Measurements from ENCODE around the gene GNAQ.

GRCh38 chr9:77807846-77808750 lies 223.5 kb downstream of the GNAQ start:
- TF ChIP-seq, protein P1, sequence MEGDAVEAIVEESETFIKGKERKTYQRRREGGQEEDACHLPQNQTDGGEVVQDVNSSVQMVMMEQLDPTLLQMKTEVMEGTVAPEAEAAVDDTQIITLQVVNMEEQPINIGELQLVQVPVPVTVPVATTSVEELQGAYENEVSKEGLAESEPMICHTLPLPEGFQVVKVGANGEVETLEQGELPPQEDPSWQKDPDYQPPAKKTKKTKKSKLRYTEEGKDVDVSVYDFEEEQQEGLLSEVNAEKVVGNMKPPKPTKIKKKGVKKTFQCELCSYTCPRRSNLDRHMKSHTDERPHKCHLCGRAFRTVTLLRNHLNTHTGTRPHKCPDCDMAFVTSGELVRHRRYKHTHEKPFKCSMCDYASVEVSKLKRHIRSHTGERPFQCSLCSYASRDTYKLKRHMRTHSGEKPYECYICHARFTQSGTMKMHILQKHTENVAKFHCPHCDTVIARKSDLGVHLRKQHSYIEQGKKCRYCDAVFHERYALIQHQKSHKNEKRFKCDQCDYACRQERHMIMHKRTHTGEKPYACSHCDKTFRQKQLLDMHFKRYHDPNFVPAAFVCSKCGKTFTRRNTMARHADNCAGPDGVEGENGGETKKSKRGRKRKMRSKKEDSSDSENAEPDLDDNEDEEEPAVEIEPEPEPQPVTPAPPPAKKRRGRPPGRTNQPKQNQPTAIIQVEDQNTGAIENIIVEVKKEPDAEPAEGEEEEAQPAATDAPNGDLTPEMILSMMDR (IDR thresholded peaks at IDR 0.05; ENCODE audit: poor library complexity) = no peak
- TF ChIP-seq EZH2 (IDR thresholded peaks at IDR 0.05; ENCODE audit: borderline replicate concordance) = no peak
